ENCODE data around the gene DNAJB2.

GRCh38 chr2:219299372-219299760 lies 20.2 kb downstream of the DNAJB2 start:
- TF ChIP-seq YY1 (IDR thresholded peaks at IDR 0.05; ENCODE audit: insufficient read depth, insufficient read length) (no peak), ZNF274 (IDR thresholded peaks at IDR 0.05; ENCODE audit: low read depth, low read length) (no peak)
